Naive thymus-derived CD4-positive, alpha-beta T cell (primary cell): ENCODE measurements around the gene MICAL3. TPM values are rescaled to one million over a fixed set of nuclear protein-coding genes. Genes with fewer than 3 reads are reported as not detected.

ENCODE experiments used
- ATAC-seq: fragments of 150-1000 bp; cut with Tn5 transposase; 2 replicates; pipeline ENCODE4 v1.10.0; 2021; ENCODE audit warnings: mild to moderate bottlenecking, moderate library complexity
- CTCF ChIA-PET: fragments of 350-600 bp; sonication (Branson Sonifier 250); formaldehyde crosslinking; loops from one replicate; lab custom pipeline; 2021; ENCODE audit warnings: antibody characterized with exemption; lab: Charles Lee
- POLR2A ChIA-PET: fragments of 350-600 bp; sonication (Branson Sonifier 250); formaldehyde crosslinking; loops from one replicate; lab custom pipeline; 2021; ENCODE audit warnings: antibody characterized with exemption, inconsistent platforms; lab: Charles Lee
- DNase-seq, 9 donors: peaks; one replicate each; pipeline versions ENCODE4 v3.0.0 to v3.0.0-alpha.2; 2020 to 2022; ENCODE audit warnings: mixed read lengths in 1 of 9
- H3K27ac ChIP-seq: one replicate; pipeline ENCODE4 v1.7.0; 2013; ENCODE audit warnings: mild to moderate bottlenecking, low read depth, low read length, moderate library complexity
- H3K27me3 ChIP-seq, 2 donors: one replicate each; pipeline ENCODE4 v1.7.0; 2013; ENCODE audit warnings: low read length in 2 of 2, mild to moderate bottlenecking in 2 of 2, moderate library complexity in 2 of 2; ENCODE audit not compliant: control insufficient read depth in 2 of 2, insufficient read depth in 2 of 2
- H3K36me3 ChIP-seq, 3 experiments: 1 replicate in 2 of 3; 2 replicates in 1 of 3; pipeline ENCODE4 v1.7.0; 2013; ENCODE audit warnings: low read length in 3 of 3, mild to moderate bottlenecking in 3 of 3, moderate library complexity in 1 of 3; ENCODE audit not compliant: insufficient read depth in 3 of 3, control insufficient read depth in 2 of 3
- H3K4me1 ChIP-seq, 2 donors: one replicate each; pipeline ENCODE4 v1.7.0; 2013; ENCODE audit warnings: low read length in 2 of 2, mild to moderate bottlenecking in 2 of 2, moderate library complexity in 1 of 2; ENCODE audit not compliant: control insufficient read depth in 2 of 2, insufficient read depth in 2 of 2
- H3K4me3 ChIP-seq: 2 replicates; pipeline ENCODE4 v1.7.0; 2013; ENCODE audit warnings: mild to moderate bottlenecking, low read length
- H3K9me3 ChIP-seq, 3 experiments: 1 replicate in 2 of 3; 2 replicates in 1 of 3; pipeline ENCODE4 v1.7.0; 2013; ENCODE audit warnings: low read length in 3 of 3; ENCODE audit not compliant: control insufficient read depth in 2 of 3
- H3K27ac Mint-ChIP-seq, 9 donors: one replicate each; pipeline ENCODE4 v1.8.0; 2020 to 2022; ENCODE audit warnings: mixed read lengths in 9 of 9, mild to moderate bottlenecking in 8 of 9, moderate library complexity in 5 of 9, inconsistent platforms in 2 of 9
- H3K27me3 Mint-ChIP-seq, 5 donors: one replicate each; pipeline ENCODE4 v1.8.0; 2021 to 2022; ENCODE audit warnings: mixed read lengths in 5 of 5, mild to moderate bottlenecking in 1 of 5
- H3K36me3 Mint-ChIP-seq, 5 donors: one replicate each; pipeline ENCODE4 v1.8.0; 2020 to 2022; ENCODE audit warnings: mixed read lengths in 5 of 5, mild to moderate bottlenecking in 3 of 5, inconsistent platforms in 1 of 5
- H3K4me1 Mint-ChIP-seq, 7 donors: one replicate each; pipeline ENCODE4 v1.8.0; 2020 to 2022; ENCODE audit warnings: mixed read lengths in 7 of 7, mild to moderate bottlenecking in 3 of 7, inconsistent platforms in 1 of 7
- H3K4me3 Mint-ChIP-seq, 10 donors: one replicate each; pipeline ENCODE4 v1.8.0; 2020 to 2022; ENCODE audit warnings: mild to moderate bottlenecking in 10 of 10, mixed read lengths in 10 of 10, moderate library complexity in 6 of 10, inconsistent platforms in 2 of 10
- H3K9me3 Mint-ChIP-seq, 11 donors: one replicate each; pipeline ENCODE4 v1.8.0; 2020 to 2022; ENCODE audit warnings: mixed read lengths in 11 of 11, mild to moderate bottlenecking in 4 of 11, inconsistent platforms in 1 of 11, moderate library complexity in 1 of 11
- intact Hi-C, 2 donors: fragments of 100-400 bp; cut with micrococcal nuclease; formaldehyde crosslinking; loops; one replicate each; pipeline ENCODE4 v1.15.1; 2023
- polyA plus RNA-seq, 2 donors: library from polyadenylated mRNA; unstranded; fragments of 300-500 nt; fragmentation: Illumina TruSeq; gene quantifications; one replicate each; pipeline ENCODE4 v1.2.3, GENCODE V29; 2021
- total RNA-seq, 6 experiments: library from RNA in 5 of 6; stranded (reverse) in 5 of 6; gene quantifications; 1 replicate in 5 of 6; 2 replicates in 1 of 6; pipeline ENCODE4 v1.2.3 and lab custom pipeline; 2021 to 2026

The MICAL3 gene
- total and polyA plus RNA-seq, 7 experiments from 2014 or later = 0.28 to 43.9 (median 11.4) TPM

DNA sequence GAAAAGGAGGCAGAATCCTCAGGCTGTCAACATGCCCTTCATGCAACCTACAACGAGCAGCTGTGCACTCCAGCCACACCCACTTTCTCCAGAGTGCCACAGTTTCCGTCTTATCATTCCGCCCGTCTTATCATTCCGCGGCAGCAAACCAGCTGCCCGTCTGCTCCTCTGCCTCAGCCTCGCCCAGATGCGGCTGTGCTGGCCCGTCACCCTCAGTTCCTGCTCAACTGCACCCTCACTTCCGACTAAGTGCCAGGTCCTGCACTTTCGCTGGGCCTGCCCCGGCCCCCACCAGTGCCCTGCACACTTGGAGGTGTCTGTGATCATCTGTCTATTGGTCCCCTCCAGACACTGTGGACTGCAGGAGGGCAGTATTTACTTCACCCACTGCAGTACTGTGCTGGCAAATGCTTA, 43.7 kb downstream of the MICAL3 start:
- Histone ChIP-seq H3K36me3 (no peaks in the 10 kb centered on the region), H3K4me3 (peak overlapping the region; percentile 19), H3K9me3 (no peaks in the 10 kb centered on the region), H3K27me3 (no peaks in the 10 kb centered on the region), H3K27ac (no peak overlapping the region), H3K4me1 (peaks cover 10 to 16% of the 10 kb centered on the region in 2 donors)
- Mint-ChIP-seq H3K36me3 (peaks cover 0 to 7% (median 0%) of the 10 kb centered on the region in 5 donors), H3K9me3 (peaks cover 0 to 1% (median 0%) of the 10 kb centered on the region in 11 donors), H3K4me1 (peaks cover 11 to 37% (median 25%) of the 10 kb centered on the region in 7 donors), H3K4me3 (peak overlapping the region; percentile 71 to 92 (median 81)), H3K27ac (peak overlapping the region; percentile 0 to 93 (median 74)), H3K27me3 (peaks cover 0 to 4% (median 0%) of the 10 kb centered on the region in 5 donors)
- ChIA-PET CTCF (no interaction called here), POLR2A (interaction anchor here (0.9 to 1.0 kb wide), 2 partner anchors 43 to 95 kb away, joined by 3 read pairs; partner anchors contain the start of gene MICAL3)
- peak in 8 of 9 donors; percentile 19 to 58 (median 36) for DNase-seq
- intact Hi-C loops = loop anchor here (1.0 to 2.0 kb wide), 3 partner anchors 20 to 44 kb away; partner anchors contain the start of gene MICAL3 (in 1 of the 2)
- ATAC-seq = peak; percentile 83

DNA sequence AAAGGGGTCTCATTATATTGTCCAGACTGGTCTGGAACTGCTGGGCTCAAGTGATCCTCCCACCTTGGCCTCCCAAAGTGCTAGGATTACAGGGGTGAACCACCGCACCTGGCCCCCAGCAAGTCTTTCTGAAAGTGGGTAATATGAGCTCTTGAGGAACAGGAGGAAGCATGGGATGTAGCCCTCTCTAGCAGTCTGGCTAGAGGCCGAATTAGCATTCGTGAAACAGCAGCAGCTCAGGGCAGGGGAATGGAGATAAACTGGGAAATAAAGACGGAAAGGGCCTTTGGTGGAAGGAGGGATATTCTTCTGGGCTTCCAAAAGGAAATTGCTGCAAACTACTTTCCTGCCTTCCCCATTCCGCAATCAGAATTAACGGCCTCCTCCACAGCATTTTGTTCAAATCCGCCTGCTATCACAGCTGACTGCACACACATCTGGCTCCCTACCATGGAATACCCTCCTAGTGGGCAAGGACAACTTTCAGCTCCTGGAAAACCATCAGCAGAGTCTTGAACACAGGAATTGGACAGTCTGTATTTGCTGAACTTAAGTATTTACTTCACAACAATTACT, 44.3 kb downstream of the MICAL3 start:
- intact Hi-C loops = loop anchor here (1.0 to 2.0 kb wide), 3 partner anchors 20 to 44 kb away; partner anchors contain the start of gene MICAL3 (in 1 of the 2)
- DNase-seq (no peak), ATAC-seq (no peak)
- ChIA-PET POLR2A (interaction anchor here (0.9 to 1.0 kb wide), 2 partner anchors 44 to 96 kb away, joined by 3 read pairs; partner anchors contain the start of gene MICAL3), CTCF (no interaction called here)
- Histone ChIP-seq H3K27me3 (no peaks in the 10 kb centered on the region), H3K4me3 (peak overlapping the region; percentile 19), H3K4me1 (peaks cover 10 to 16% of the 10 kb centered on the region in 2 donors), H3K36me3 (no peaks in the 10 kb centered on the region), H3K9me3 (no peaks in the 10 kb centered on the region), H3K27ac (no peak overlapping the region)
- Mint-ChIP-seq H3K4me3 (peak overlapping the region; percentile 45 to 92 (median 80)), H3K27me3 (peaks cover 0 to 4% (median 0%) of the 10 kb centered on the region in 5 donors), H3K36me3 (peaks cover 0 to 7% (median 0%) of the 10 kb centered on the region in 5 donors), H3K9me3 (peaks cover 0 to 1% (median 0%) of the 10 kb centered on the region in 11 donors), H3K27ac (peak overlapping the region in 8 of 9 donors; percentile 0 to 93 (median 72)), H3K4me1 (peaks cover 13 to 37% (median 25%) of the 10 kb centered on the region in 7 donors)

DNA sequence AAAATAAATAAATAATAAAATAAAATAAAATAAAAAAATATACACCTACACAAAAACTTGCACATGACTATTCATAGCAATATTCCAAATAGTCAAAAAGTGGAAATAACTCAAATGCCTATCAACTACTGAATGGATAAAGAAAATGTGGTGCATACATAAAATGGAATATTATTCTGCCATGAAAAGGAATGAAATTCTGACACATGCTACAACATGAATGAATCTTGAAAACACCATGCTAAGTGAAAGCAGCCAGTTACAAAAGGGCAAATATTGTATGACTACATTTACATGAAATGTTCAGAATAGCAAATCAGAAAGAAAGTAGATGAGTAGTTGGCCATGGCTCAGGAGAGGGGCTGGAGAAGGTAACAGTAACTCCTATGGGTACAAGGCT, 46.3 kb downstream of the MICAL3 start:
- DNase-seq (no peak), ATAC-seq (no peak)
- intact Hi-C loops = no loop called here
- Mint-ChIP-seq H3K9me3 (peaks cover 0 to 1% (median 0%) of the 10 kb centered on the region in 11 donors), H3K36me3 (peaks cover 0 to 10% (median 0%) of the 10 kb centered on the region in 5 donors), H3K27ac (no peak overlapping the region), H3K4me1 (peaks cover 10 to 31% (median 19%) of the 10 kb centered on the region in 7 donors), H3K4me3 (no peak overlapping the region), H3K27me3 (peaks cover 0 to 4% (median 0%) of the 10 kb centered on the region in 5 donors)
- Histone ChIP-seq H3K36me3 (no peaks in the 10 kb centered on the region), H3K4me3 (no peak overlapping the region), H3K27ac (no peak overlapping the region), H3K9me3 (no peaks in the 10 kb centered on the region), H3K27me3 (no peaks in the 10 kb centered on the region), H3K4me1 (peaks cover 10 to 16% of the 10 kb centered on the region in 2 donors)
- ChIA-PET POLR2A (no interaction called here), CTCF (no interaction called here)

DNA sequence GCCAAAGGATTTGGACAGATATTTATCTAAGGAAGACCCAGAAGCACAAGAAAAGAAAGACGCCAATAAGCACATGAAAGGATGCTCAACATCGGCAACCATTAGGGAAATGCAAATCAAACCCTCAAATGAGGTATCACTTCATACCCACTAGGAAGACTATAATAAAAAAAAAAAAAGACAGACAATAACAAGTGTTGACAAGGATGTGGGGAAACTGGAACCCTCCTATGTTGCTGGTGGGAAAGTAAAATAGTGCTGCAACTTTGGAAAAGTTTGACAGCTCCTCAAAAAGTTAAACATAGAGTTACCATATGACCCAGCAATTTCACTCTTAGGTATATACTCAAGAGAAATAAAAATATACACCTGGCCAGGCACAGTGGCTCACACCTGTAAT, 47.0 kb downstream of the MICAL3 start:
- Histone ChIP-seq H3K9me3 (no peaks in the 10 kb centered on the region), H3K27ac (no peak overlapping the region), H3K27me3 (no peaks in the 10 kb centered on the region), H3K4me3 (no peak overlapping the region), H3K4me1 (peaks cover 10 to 16% of the 10 kb centered on the region in 2 donors), H3K36me3 (no peaks in the 10 kb centered on the region)
- H3K27me3 Mint-ChIP-seq = peaks cover 0 to 4% (median 0%) of the 10 kb centered on the region in 5 donors
- DNase-seq (no peak), ATAC-seq (no peak)
- ChIA-PET POLR2A (no interaction called here), CTCF (no interaction called here)
- no peak overlapping the region for H3K27ac Mint-ChIP-seq
- intact Hi-C loops = no loop called here
- no peak overlapping the region for H3K4me3 Mint-ChIP-seq
- H3K9me3 Mint-ChIP-seq = peaks cover 0 to 1% (median 0%) of the 10 kb centered on the region in 11 donors
- H3K4me1 Mint-ChIP-seq = peaks cover 10 to 31% (median 19%) of the 10 kb centered on the region in 7 donors
- H3K36me3 Mint-ChIP-seq = peaks cover 0 to 10% (median 0%) of the 10 kb centered on the region in 5 donors

DNA sequence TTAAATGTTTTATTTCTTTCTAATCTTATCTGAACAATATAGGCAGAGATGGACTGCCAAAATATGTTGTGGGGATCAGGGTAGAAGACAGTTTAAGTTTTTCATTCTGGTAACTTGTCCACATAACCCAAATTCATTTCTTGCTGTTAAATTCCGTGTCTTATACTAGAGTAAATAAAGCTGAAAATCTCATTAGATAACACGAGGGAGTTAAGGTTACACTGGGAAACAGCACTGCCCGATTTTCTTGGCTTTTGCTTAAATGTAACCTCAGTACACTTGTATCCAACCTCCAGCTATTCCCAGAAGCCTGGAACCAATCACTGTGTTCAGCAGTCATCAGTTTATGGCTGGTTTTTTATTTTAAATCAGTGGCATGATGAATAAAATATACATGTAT, 48.2 kb downstream of the MICAL3 start:
- peaks cover 0 to 1% (median 0%) of the 10 kb centered on the region in 11 donors for H3K9me3 Mint-ChIP-seq
- Histone ChIP-seq H3K4me1 (peaks cover 9 to 10% of the 10 kb centered on the region in 2 donors), H3K9me3 (no peaks in the 10 kb centered on the region), H3K4me3 (no peak overlapping the region), H3K36me3 (no peaks in the 10 kb centered on the region), H3K27ac (no peak overlapping the region), H3K27me3 (no peaks in the 10 kb centered on the region)
- no peak for ATAC-seq
- H3K4me1 Mint-ChIP-seq = peaks cover 12 to 26% (median 14%) of the 10 kb centered on the region in 7 donors
- DNase-seq = no peak
- H3K36me3 Mint-ChIP-seq = peaks cover 0 to 10% (median 0%) of the 10 kb centered on the region in 5 donors
- no peak overlapping the region for H3K4me3 Mint-ChIP-seq
- ChIA-PET POLR2A (no interaction called here), CTCF (no interaction called here)
- intact Hi-C loops = no loop called here
- H3K27ac Mint-ChIP-seq = no peak overlapping the region
- H3K27me3 Mint-ChIP-seq = peaks cover 0 to 4% (median 0%) of the 10 kb centered on the region in 5 donors

- Histone ChIP-seq H3K27me3 (no peaks in the 10 kb centered on the region), H3K27ac (no peak overlapping the region), H3K9me3 (no peaks in the 10 kb centered on the region), H3K36me3 (no peaks in the 10 kb centered on the region), H3K4me3 (no peak overlapping the region), H3K4me1 (peaks cover 3 to 4% of the 10 kb centered on the region in 2 donors)
- ChIA-PET POLR2A (no interaction called here), CTCF (interaction anchor here (0.9 kb wide), 1 partner anchor 32 kb away, joined by 5 read pairs; no protein-coding TSS in a partner anchor)
- Mint-ChIP-seq H3K4me1 (peaks cover under 1 to 14% (median 4%) of the 10 kb centered on the region in 7 donors), H3K4me3 (peak overlapping the region in 1 of 10 donors; percentile 7), H3K9me3 (peaks cover 0 to 1% (median 0%) of the 10 kb centered on the region in 11 donors), H3K36me3 (peaks cover 0 to 10% (median 0%) of the 10 kb centered on the region in 5 donors), H3K27ac (peak overlapping the region in 1 of 9 donors; percentile 20), H3K27me3 (peaks cover 0 to 4% (median 0%) of the 10 kb centered on the region in 5 donors)
- ATAC-seq (no peak), DNase-seq (peak in 1 of 9 donors; percentile 27)
- intact Hi-C loops = no loop called here
Observed at GRCh38 chr22:17974703-17975372, 49.5 kb downstream of the MICAL3 start.
